D341Med (cell line): ENCODE measurements around the gene HIF1A.
"Not testable (repeated sequence)": the region's sequence is repeated elsewhere in the genome, so short reads cannot be mapped to it uniquely, and the experiment has no call there.

ENCODE experiments used
- DNase-seq: peaks from one replicate; pipeline ENCODE4 v3.0.0; 2012; ENCODE audit warnings: low spot score

Gene HIF1A

GRCh38 chr14:61749264-61749663 is 54.0 kb downstream of the HIF1A start:
- no peak for DNase-seq

GRCh38 chr14:61749867-61750266 is 54.6 kb downstream of the HIF1A start:
- DNase-seq = no peak

GRCh38 chr14:61750708-61751474 is 55.6 kb downstream of the HIF1A start:
- DNase-seq = peak; percentile 89

GRCh38 chr14:61751475-61751989 is 56.2 kb downstream of the HIF1A start:
- DNase-seq = no peak

- DNase-seq = no peak
These were observed 57.3 kb downstream of the HIF1A start for GRCh38 chr14:61752626-61753025.

GRCh38 chr14:61753631-61754030 is 58.3 kb downstream of the HIF1A start:
- no peak for DNase-seq

GRCh38 chr14:61754627-61755381 is 59.5 kb downstream of the HIF1A start:
- no peak for DNase-seq

- not testable (repeated sequence) for DNase-seq
These were observed 60.0 kb downstream of the HIF1A start for GRCh38 chr14:61755382-61755742.

- no peak for DNase-seq
These were observed 60.8 kb downstream of the HIF1A start for GRCh38 chr14:61756135-61756534.

- no peak for DNase-seq
These were observed 64.6 kb downstream of the HIF1A start for GRCh38 chr14:61759878-61760277.

GRCh38 chr14:61761557-61761956 is 66.2 kb downstream of the HIF1A start:
- peak; percentile 29 for DNase-seq

- DNase-seq = peak; percentile 97
These were observed 66.9 kb downstream of the HIF1A start, which contains the start of gene SNAPC1 for GRCh38 chr14:61761959-61762786. Gene SNAPC1 (plus strand): TSS chr14:61762420. CDS start chr14:61762461, 41 bp downstream.

GRCh38 chr14:61764342-61765122 is 69.2 kb downstream of the HIF1A start:
- no peak for DNase-seq

- no peak for DNase-seq
These were observed 70.1 kb downstream of the HIF1A start for GRCh38 chr14:61765225-61765943.

GRCh38 chr14:61766151-61766550 is 70.8 kb downstream of the HIF1A start:
- no peak for DNase-seq

- no peak for DNase-seq
These were observed 72.9 kb downstream of the HIF1A start for GRCh38 chr14:61768240-61768639.

- DNase-seq = no peak
These were observed 74.6 kb downstream of the HIF1A start for GRCh38 chr14:61769893-61770292.

GRCh38 chr14:61774861-61775260 is 79.5 kb downstream of the HIF1A start:
- DNase-seq = no peak

GRCh38 chr14:61780125-61780524 is 84.8 kb downstream of the HIF1A start:
- DNase-seq = no peak

- no peak for DNase-seq
These were observed 102.0 kb downstream of the HIF1A start for GRCh38 chr14:61797309-61797708.
